Epithelial cell of prostate (primary cell): Measurements from ENCODE around the gene RGCC.

ENCODE experiments used
- DNase-seq: peaks from one replicate; pipeline ENCODE4 v3.0.0-alpha.2; 2011; ENCODE audit warnings: low read depth, low spot score
- H3K27ac ChIP-seq: fragments of 450-650 bp; 2 replicates; pipeline ENCODE4 v1.5.1; 2017; ENCODE audit warnings: mild to moderate bottlenecking

The RGCC gene

GRCh38 chr13:41511827-41512226 lies 54.5 kb downstream of the RGCC start:
- H3K27ac ChIP-seq, result no peak overlapping the region
- no peak for DNase-seq

- no peak overlapping the region for H3K27ac ChIP-seq
Measured at GRCh38 chr13:41512441-41512840, 55.1 kb downstream of the RGCC start.

GRCh38 chr13:41513600-41513999 lies 56.2 kb downstream of the RGCC start:
- DNase-seq, result no peak
- no peak overlapping the region for H3K27ac ChIP-seq

More at GRCh38 chr13:41512441-41512840, 55.1 kb downstream of the RGCC start:
- no peak for DNase-seq

- no peak for DNase-seq
Measured at GRCh38 chr13:41514853-41515395, 57.6 kb downstream of the RGCC start.

GRCh38 chr13:41515491-41516139 lies 58.3 kb downstream of the RGCC start:
- H3K27ac ChIP-seq, result no peak overlapping the region
- DNase-seq, result no peak

More at GRCh38 chr13:41514853-41515395, 57.6 kb downstream of the RGCC start:
- no peak overlapping the region for H3K27ac ChIP-seq

- DNase-seq, result no peak
- no peak overlapping the region for H3K27ac ChIP-seq
Measured at GRCh38 chr13:41516166-41516565, 58.8 kb downstream of the RGCC start.

GRCh38 chr13:41516760-41517159 lies 59.4 kb downstream of the RGCC start:
- no peak overlapping the region for H3K27ac ChIP-seq
- DNase-seq, result no peak

GRCh38 chr13:41520016-41520659 lies 62.8 kb downstream of the RGCC start:
- no peak overlapping the region for H3K27ac ChIP-seq
- no peak for DNase-seq
